ENCODE measurements around the gene CDHR1. TPM values are rescaled to one million over a fixed set of nuclear protein-coding genes. Genes with fewer than 3 reads are reported as not detected.

CDHR1 gene
- polyA plus RNA-seq, 1 experiment: not detected

DNA sequence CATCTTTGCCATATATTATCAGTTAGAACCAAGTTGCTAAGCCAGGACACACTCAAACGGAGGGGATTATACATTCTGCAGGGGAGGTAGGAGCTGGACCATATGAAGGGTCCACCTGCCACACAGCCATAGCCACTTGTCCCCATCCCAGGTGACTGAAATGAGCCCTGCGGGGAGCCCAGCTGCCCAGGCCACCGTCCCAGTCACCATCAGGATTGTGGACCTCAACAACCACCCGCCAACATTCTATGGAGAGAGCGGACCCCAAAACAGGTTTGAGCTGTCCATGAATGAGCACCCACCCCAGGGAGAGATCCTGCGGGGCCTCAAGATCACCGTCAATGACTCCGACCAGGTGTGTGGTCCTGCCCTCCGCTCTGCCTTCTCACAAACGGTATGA is 13.7 kb downstream of the CDHR1 start:
- no peak for DNase-seq (ENCODE audit: low read depth, low spot score)
- POLR2A ChIA-PET: no interaction called here
- no peaks in the 10 kb centered on the region for H3K9me3 ChIP-seq (ENCODE audit: control insufficient read depth, insufficient read depth, low read length)
- CTCF ChIA-PET: interaction anchor here (1.3 kb wide), 1 partner anchor 59 kb away, joined by 3 read pairs; no protein-coding TSS in a partner anchor
- TF ChIP-seq, protein P1, sequence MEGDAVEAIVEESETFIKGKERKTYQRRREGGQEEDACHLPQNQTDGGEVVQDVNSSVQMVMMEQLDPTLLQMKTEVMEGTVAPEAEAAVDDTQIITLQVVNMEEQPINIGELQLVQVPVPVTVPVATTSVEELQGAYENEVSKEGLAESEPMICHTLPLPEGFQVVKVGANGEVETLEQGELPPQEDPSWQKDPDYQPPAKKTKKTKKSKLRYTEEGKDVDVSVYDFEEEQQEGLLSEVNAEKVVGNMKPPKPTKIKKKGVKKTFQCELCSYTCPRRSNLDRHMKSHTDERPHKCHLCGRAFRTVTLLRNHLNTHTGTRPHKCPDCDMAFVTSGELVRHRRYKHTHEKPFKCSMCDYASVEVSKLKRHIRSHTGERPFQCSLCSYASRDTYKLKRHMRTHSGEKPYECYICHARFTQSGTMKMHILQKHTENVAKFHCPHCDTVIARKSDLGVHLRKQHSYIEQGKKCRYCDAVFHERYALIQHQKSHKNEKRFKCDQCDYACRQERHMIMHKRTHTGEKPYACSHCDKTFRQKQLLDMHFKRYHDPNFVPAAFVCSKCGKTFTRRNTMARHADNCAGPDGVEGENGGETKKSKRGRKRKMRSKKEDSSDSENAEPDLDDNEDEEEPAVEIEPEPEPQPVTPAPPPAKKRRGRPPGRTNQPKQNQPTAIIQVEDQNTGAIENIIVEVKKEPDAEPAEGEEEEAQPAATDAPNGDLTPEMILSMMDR (IDR thresholded peaks at IDR 0.05; ENCODE audit: low read depth, low read length): no peak
- H3K27me3 ChIP-seq (ENCODE audit: control insufficient read depth, insufficient read depth, low read length): no peaks in the 10 kb centered on the region
- no peak overlapping the region for H3K27ac ChIP-seq (ENCODE audit: low read depth, low read length)
- no peak overlapping the region for H3K4me3 ChIP-seq (ENCODE audit: low read depth, low read length)

DNA sequence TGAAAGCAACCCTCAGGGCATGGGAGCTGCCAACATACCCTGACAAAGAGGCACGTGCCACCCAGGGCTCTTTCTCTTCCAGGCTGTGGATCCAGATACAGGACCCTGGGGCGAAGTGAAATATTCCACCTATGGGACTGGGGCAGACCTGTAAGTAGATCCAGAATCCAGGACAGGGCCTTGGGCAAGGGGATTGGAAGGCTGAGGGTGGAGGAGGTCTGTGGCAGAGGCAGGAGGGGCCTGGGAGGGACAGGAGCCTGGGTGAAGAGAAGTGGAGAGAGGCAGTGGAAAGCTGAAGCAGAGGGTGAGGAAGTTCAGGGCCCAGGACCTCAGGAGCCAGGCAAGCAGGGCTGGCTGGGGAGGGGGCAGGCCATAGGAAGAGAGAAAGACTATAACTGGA is 17.2 kb downstream of the CDHR1 start:
- CTCF ChIA-PET: no interaction called here
- TF ChIP-seq, protein P1 (IDR thresholded peaks at IDR 0.05; ENCODE audit: low read depth, low read length): no peak
- Histone ChIP-seq H3K4me3 (ENCODE audit: low read depth, low read length) (no peak overlapping the region), H3K27me3 (ENCODE audit: control insufficient read depth, insufficient read depth, low read length) (no peaks in the 10 kb centered on the region), H3K27ac (ENCODE audit: low read depth, low read length) (no peak overlapping the region), H3K9me3 (ENCODE audit: control insufficient read depth, insufficient read depth, low read length) (no peaks in the 10 kb centered on the region; the same call in 1 of the 2 replicates)
- DNase-seq (ENCODE audit: low read depth, low spot score): no peak
- POLR2A ChIA-PET: no interaction called here

DNA sequence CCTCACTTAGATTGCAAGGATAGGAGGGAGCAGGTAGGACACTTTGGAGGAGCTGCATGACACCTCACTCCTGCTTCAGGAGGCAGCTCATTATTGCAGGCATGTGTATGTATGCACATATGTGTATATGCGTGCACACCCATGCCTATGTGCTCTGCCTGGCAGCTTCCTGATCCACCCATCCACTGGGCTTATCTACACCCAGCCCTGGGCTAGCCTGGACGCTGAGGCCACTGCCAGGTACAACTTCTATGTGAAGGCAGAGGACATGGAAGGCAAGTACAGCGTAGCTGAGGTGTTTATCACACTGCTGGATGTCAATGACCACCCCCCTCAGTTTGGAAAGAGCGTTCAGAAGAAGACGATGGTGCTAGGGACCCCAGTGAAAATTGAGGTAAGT is 17.7 kb downstream of the CDHR1 start:
- ChIA-PET POLR2A (no interaction called here), CTCF (no interaction called here)
- DNase-seq (ENCODE audit: low read depth, low spot score): no peak
- no peak overlapping the region for H3K4me3 ChIP-seq (ENCODE audit: low read depth, low read length)
- no peaks in the 10 kb centered on the region for H3K27me3 ChIP-seq (ENCODE audit: control insufficient read depth, insufficient read depth, low read length)
- TF ChIP-seq, protein P1 (IDR thresholded peaks at IDR 0.05; ENCODE audit: low read depth, low read length): no peak
- no peaks in the 10 kb centered on the region; the same call in 1 of the 2 replicates for H3K9me3 ChIP-seq (ENCODE audit: control insufficient read depth, insufficient read depth, low read length)
- H3K27ac ChIP-seq (ENCODE audit: low read depth, low read length): no peak overlapping the region

DNA sequence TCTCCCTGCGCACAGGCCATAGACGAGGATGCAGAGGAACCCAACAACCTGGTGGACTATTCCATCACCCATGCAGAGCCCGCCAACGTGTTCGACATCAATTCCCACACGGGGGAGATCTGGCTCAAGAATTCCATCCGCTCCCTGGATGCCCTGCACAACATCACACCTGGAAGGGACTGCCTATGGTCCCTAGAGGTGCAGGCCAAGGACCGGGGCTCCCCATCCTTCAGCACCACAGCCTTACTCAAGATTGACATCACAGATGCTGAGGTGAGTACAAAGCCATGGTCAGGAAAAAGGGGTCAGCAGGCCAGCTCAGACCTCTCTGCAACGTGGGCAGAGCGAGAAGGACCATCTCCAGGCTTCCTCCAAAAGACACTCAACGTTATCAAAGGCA is 18.7 kb downstream of the CDHR1 start:
- Histone ChIP-seq H3K4me3 (ENCODE audit: low read depth, low read length) (no peak overlapping the region), H3K27ac (ENCODE audit: low read depth, low read length) (no peak overlapping the region), H3K27me3 (ENCODE audit: control insufficient read depth, insufficient read depth, low read length) (no peaks in the 10 kb centered on the region), H3K9me3 (ENCODE audit: control insufficient read depth, insufficient read depth, low read length) (no peaks in the 10 kb centered on the region; the same call in 1 of the 2 replicates)
- POLR2A ChIA-PET: no interaction called here
- TF ChIP-seq, protein P1 (IDR thresholded peaks at IDR 0.05; ENCODE audit: low read depth, low read length): no peak
- CTCF ChIA-PET: no interaction called here
- DNase-seq (ENCODE audit: low read depth, low spot score): no peak

DNA sequence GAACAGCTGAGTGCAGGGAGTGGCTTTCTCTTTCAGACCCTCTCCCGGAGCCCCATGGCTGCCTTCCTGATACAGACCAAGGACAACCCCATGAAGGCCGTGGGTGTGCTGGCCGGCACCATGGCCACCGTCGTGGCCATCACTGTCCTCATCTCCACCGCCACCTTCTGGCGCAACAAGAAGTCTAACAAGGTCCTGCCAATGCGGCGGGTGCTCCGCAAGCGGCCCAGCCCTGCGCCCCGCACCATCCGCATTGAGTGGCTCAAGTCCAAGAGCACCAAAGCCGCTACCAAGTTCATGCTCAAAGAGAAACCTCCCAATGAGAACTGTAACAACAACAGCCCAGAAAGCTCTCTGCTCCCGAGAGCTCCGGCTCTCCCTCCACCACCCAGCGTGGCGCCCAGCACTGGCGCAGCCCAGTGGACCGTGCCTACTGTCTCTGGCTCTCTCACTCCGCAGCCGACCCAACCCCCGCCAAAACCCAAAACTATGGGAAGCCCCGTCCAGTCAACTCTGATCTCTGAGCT is 19.8 kb downstream of the CDHR1 start:
- TF ChIP-seq, protein P1 (IDR thresholded peaks at IDR 0.05; ENCODE audit: low read depth, low read length): no peak
- DNase-seq (ENCODE audit: low read depth, low spot score): no peak
- no peak overlapping the region for H3K27ac ChIP-seq (ENCODE audit: low read depth, low read length)
- ChIA-PET POLR2A (no interaction called here), CTCF (no interaction called here)
- H3K9me3 ChIP-seq (ENCODE audit: control insufficient read depth, insufficient read depth, low read length): no peaks in the 10 kb centered on the region; the same call in 1 of the 2 replicates
- no peak overlapping the region for H3K4me3 ChIP-seq (ENCODE audit: low read depth, low read length)
- no peaks in the 10 kb centered on the region for H3K27me3 ChIP-seq (ENCODE audit: control insufficient read depth, insufficient read depth, low read length)

All from AG04450 (cell line).